Neural crest cell (in vitro differentiated cells): ENCODE results near the gene CNRIP1. TPM values are rescaled to one million over a fixed set of nuclear protein-coding genes. Genes with fewer than 3 reads are reported as not detected.
"Not testable (repeated sequence)": the region's sequence is repeated elsewhere in the genome, so short reads cannot be mapped to it uniquely, and the experiment has no call there.

ENCODE experiments used
- DNase-seq: peaks from one replicate; pipeline ENCODE4 v3.0.0; 2021; ENCODE audit warnings: low read depth, mixed read lengths, low spot score
- H3K27ac Mint-ChIP-seq: one replicate; pipeline ENCODE4 v1.8.0; 2021; ENCODE audit warnings: mild to moderate bottlenecking, mixed read lengths; ENCODE audit not compliant: unreplicated experiment
- H3K27me3 Mint-ChIP-seq: 2 replicates; pipeline ENCODE4 v1.8.0; 2021; ENCODE audit warnings: low read depth, mild to moderate bottlenecking, mixed read lengths
- H3K36me3 Mint-ChIP-seq: 2 replicates; pipeline ENCODE4 v1.8.0; 2021; ENCODE audit warnings: low read depth, mild to moderate bottlenecking, mixed read lengths
- H3K4me1 Mint-ChIP-seq: 2 replicates; pipeline ENCODE4 v1.8.0; 2021; ENCODE audit warnings: mixed read lengths
- H3K4me3 Mint-ChIP-seq: one replicate; pipeline ENCODE4 v1.8.0; 2021; ENCODE audit warnings: mild to moderate bottlenecking, mixed read lengths
- H3K9me3 Mint-ChIP-seq: 2 replicates; pipeline ENCODE4 v1.8.0; 2021; ENCODE audit warnings: mixed read lengths
- CTCF ChIP-seq: fragments of 200-600 bp; sonication (generic); conservative IDR thresholded peaks from 2 replicates; pipeline ENCODE4 v1.5.0; 2021; ENCODE audit warnings: antibody characterized with exemption, mild to moderate bottlenecking
- total RNA-seq: library from RNA; stranded (reverse); gene quantifications from 2 replicates; pipeline ENCODE4 v1.2.1, GENCODE V29; 2021

CNRIP1 gene
- total RNA-seq, 1 donor from 2014 or later: 36.6 TPM

- H3K27me3 Mint-ChIP-seq: peaks cover 8% of the 10 kb centered on the region
- H3K27ac Mint-ChIP-seq: no peak overlapping the region
- TF ChIP-seq CTCF: no peak
- no peak for DNase-seq
- H3K9me3 Mint-ChIP-seq: no peaks in the 10 kb centered on the region
- H3K36me3 Mint-ChIP-seq: peaks cover 24% of the 10 kb centered on the region
- H3K4me1 Mint-ChIP-seq: peaks cover 24% of the 10 kb centered on the region
- peak overlapping the region; percentile 56 for H3K4me3 Mint-ChIP-seq
Observed at GRCh38 chr2:68316111-68316510, 3.6 kb downstream of the CNRIP1 start.

DNA sequence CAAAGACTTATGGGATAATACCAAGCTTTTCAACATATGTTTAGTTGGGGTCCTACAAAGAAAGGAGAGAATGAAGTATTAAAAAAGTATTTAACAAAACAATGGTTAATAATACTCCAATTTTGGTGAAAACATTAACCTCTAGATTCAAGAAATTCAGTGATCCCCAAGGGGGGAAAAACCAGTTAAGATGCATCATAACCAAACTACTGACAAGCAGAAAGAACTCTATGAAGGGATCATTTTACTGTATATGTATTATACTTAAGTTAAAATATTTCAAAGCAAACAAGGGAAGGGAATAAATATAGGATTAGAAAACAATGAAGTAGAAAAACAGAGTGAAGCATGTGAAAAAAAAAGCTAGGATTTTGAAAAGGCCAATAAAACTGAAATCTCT is 8.7 kb downstream of the CNRIP1 start:
- H3K27me3 Mint-ChIP-seq: no peaks in the 10 kb centered on the region
- no peak overlapping the region for H3K27ac Mint-ChIP-seq
- no peaks in the 10 kb centered on the region for H3K4me1 Mint-ChIP-seq
- H3K36me3 Mint-ChIP-seq: peaks cover 16% of the 10 kb centered on the region
- no peak overlapping the region for H3K4me3 Mint-ChIP-seq
- TF ChIP-seq CTCF: no peak
- no peak for DNase-seq
- no peaks in the 10 kb centered on the region for H3K9me3 Mint-ChIP-seq

DNA sequence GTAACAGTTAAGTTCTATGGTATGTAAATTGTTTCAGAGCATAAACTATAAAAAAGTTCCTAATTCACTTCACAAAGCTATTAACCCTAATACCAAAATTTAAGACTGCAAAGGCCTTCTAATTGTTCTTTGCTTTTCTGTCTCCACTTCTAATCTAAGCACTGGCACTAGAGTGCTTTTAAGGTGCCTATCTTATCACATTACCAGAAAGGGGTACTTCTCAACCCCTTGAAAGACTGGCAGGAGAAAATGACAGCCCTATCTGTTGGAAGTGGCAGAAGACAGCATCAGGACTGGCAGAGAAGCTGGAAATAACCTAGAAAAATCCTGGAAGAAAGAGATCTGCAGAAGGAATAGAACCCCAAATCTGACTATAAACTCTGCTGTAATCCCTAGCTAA is 10.3 kb downstream of the CNRIP1 start:
- TF ChIP-seq CTCF: no peak
- peaks cover 7% of the 10 kb centered on the region for H3K36me3 Mint-ChIP-seq
- no peak overlapping the region for H3K4me3 Mint-ChIP-seq
- DNase-seq: no peak
- H3K4me1 Mint-ChIP-seq: no peaks in the 10 kb centered on the region
- H3K27ac Mint-ChIP-seq: no peak overlapping the region
- H3K27me3 Mint-ChIP-seq: no peaks in the 10 kb centered on the region
- no peaks in the 10 kb centered on the region for H3K9me3 Mint-ChIP-seq

- H3K4me3 Mint-ChIP-seq, H3K4me1 Mint-ChIP-seq, DNase-seq, H3K36me3 Mint-ChIP-seq, H3K27me3 Mint-ChIP-seq, H3K27ac Mint-ChIP-seq, H3K9me3 Mint-ChIP-seq: not testable (repeated sequence)
Observed at GRCh38 chr2:68303902-68304272, 15.9 kb downstream of the CNRIP1 start.

- TF ChIP-seq CTCF: no peak
- H3K4me1 Mint-ChIP-seq: no peaks in the 10 kb centered on the region
- peaks cover 3% of the 10 kb centered on the region for H3K36me3 Mint-ChIP-seq
- no peak for DNase-seq
- H3K9me3 Mint-ChIP-seq: no peaks in the 10 kb centered on the region
- no peaks in the 10 kb centered on the region for H3K27me3 Mint-ChIP-seq
- no peak overlapping the region for H3K4me3 Mint-ChIP-seq
- peak overlapping the region; percentile 64 for H3K27ac Mint-ChIP-seq
Observed at GRCh38 chr2:68303033-68303901, 16.5 kb downstream of the CNRIP1 start.

DNA sequence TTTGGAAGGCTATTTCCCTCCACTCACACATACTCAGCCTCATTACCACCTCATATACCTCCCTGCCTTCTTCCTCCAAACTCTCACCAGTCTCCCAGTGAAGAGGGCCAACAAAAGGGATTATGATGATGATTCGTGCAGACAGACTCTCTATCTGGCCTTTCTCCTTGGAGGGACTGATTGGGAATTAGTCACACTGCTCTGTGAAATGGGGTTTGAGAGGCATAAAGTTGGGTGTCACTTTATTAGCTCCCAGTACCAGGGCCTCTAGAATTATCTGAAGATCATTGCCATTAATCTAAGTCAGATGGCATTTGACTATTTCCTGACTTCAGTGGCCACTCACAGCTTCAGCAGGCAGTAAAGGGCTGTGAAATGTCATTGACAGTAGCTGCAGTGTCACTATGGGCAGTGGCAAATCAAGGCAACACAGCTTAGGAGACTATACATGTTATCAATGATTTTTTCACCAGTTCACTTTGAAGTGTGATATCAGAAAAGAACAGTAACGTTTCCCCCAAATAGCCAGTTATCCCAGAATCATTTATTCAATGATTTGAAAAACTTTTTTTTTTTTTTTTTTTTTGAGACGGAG is 17.4 kb downstream of the CNRIP1 start:
- Mint-ChIP-seq H3K27me3 (no peaks in the 10 kb centered on the region), H3K4me3 (no peak overlapping the region), H3K36me3 (peaks cover 3% of the 10 kb centered on the region), H3K27ac (no peak overlapping the region), H3K4me1 (no peaks in the 10 kb centered on the region), H3K9me3 (no peaks in the 10 kb centered on the region)
- TF ChIP-seq CTCF: no peak
- DNase-seq: no peak
